NCI-H1694 treated with DMSO at 0.1 percent for 48 hours (cell line): Measurements from ENCODE around the gene TMC2.
"Not testable (repeated sequence)": the region's sequence is repeated elsewhere in the genome, so short reads cannot be mapped to it uniquely, and the experiment has no call there.

ENCODE experiments used
- DNase-seq: peaks from one replicate; lab custom pipeline; 2025; lab: John Stamatoyannopoulos, UW

TMC2 gene

GRCh38 chr20:2526218-2526583 is 10.2 kb upstream of the TMC2 start:
- not testable (repeated sequence) for DNase-seq

- no peak for DNase-seq
Observed at GRCh38 chr20:2527762-2528161, 8.6 kb upstream of the TMC2 start.

- DNase-seq: no peak
Observed at GRCh38 chr20:2528671-2529271, 7.6 kb upstream of the TMC2 start.

- DNase-seq: no peak
Observed at GRCh38 chr20:2533118-2533517, 3.3 kb upstream of the TMC2 start.

- no peak for DNase-seq
Observed at GRCh38 chr20:2535711-2536559, 438 bp upstream of the TMC2 start.

- DNase-seq: no peak
Observed at GRCh38 chr20:2537101-2537500, 728 bp downstream of the TMC2 start.

GRCh38 chr20:2538356-2538755 is 2.0 kb downstream of the TMC2 start:
- no peak for DNase-seq

- no peak for DNase-seq
Observed at GRCh38 chr20:2538931-2539720, 2.8 kb downstream of the TMC2 start.

- DNase-seq: no peak
Observed at GRCh38 chr20:2541940-2542339, 5.6 kb downstream of the TMC2 start.

GRCh38 chr20:2542361-2542760 is 6.0 kb downstream of the TMC2 start:
- DNase-seq: no peak

- DNase-seq: no peak
Observed at GRCh38 chr20:2544211-2544610, 7.8 kb downstream of the TMC2 start.

- DNase-seq: no peak
Observed at GRCh38 chr20:2545594-2545993, 9.2 kb downstream of the TMC2 start.

- no peak for DNase-seq
Observed at GRCh38 chr20:2557873-2558580, 21.7 kb downstream of the TMC2 start.

- DNase-seq: no peak
Observed at GRCh38 chr20:2558581-2559278, 22.4 kb downstream of the TMC2 start.

GRCh38 chr20:2559279-2559626 is 22.9 kb downstream of the TMC2 start:
- no peak for DNase-seq

- no peak for DNase-seq
Observed at GRCh38 chr20:2559651-2560050, 23.3 kb downstream of the TMC2 start.

- DNase-seq: no peak
Observed at GRCh38 chr20:2563116-2563515, 26.7 kb downstream of the TMC2 start.

- peak; percentile 35 for DNase-seq
Observed at GRCh38 chr20:2564406-2564805, 28.0 kb downstream of the TMC2 start.

- DNase-seq: no peak
Observed at GRCh38 chr20:2575682-2576081, 39.3 kb downstream of the TMC2 start.

- DNase-seq: no peak
Observed at GRCh38 chr20:2576317-2576727, 39.9 kb downstream of the TMC2 start.

GRCh38 chr20:2578475-2579192 is 42.3 kb downstream of the TMC2 start:
- no peak for DNase-seq
